ENCODE measurements around the gene SAMD7.

Gene SAMD7

GRCh38 chr3:169965562-169966427 is 54.4 kb downstream of the SAMD7 start:
- DNase-seq (ENCODE audit: low read depth) = no peak
- no peak for TF ChIP-seq CTCF (IDR thresholded peaks at IDR 0.05; ENCODE audit: low read depth, low read length, missing control alignments)

GRCh38 chr3:169966428-169966950 is 55.1 kb downstream of the SAMD7 start, which contains the start of gene SEC62:
SEC62 (plus strand) TSS chr3:169966807; CDS start chr3:169966823, 16 bp downstream.
- peak; percentile 64 for TF ChIP-seq CTCF (IDR thresholded peaks at IDR 0.05; ENCODE audit: low read depth, low read length, missing control alignments)
- peak; percentile 83 for DNase-seq (ENCODE audit: low read depth)
- peak within 1 kb of the TSS; percentile 98 for H3K4me3 ChIP-seq (ENCODE audit: low read depth, low read length)

More at GRCh38 chr3:169965562-169966427, 54.4 kb downstream of the SAMD7 start:
- H3K4me3 ChIP-seq (ENCODE audit: low read depth, low read length) = peak overlapping the region; percentile 98

GRCh38 chr3:169966951-169967915 is 55.9 kb downstream of the SAMD7 start:
- TF ChIP-seq CTCF (IDR thresholded peaks at IDR 0.05; ENCODE audit: low read depth, low read length, missing control alignments) = no peak

GRCh38 chr3:169968224-169968885 is 57.0 kb downstream of the SAMD7 start:
- no peak for DNase-seq (ENCODE audit: low read depth)
- H3K4me3 ChIP-seq (ENCODE audit: low read depth, low read length) = peak overlapping the region; percentile 98
- no peak for TF ChIP-seq CTCF (IDR thresholded peaks at IDR 0.05; ENCODE audit: low read depth, low read length, missing control alignments)

More at GRCh38 chr3:169966951-169967915, 55.9 kb downstream of the SAMD7 start:
- peak overlapping the region; percentile 98 for H3K4me3 ChIP-seq (ENCODE audit: low read depth, low read length)
- DNase-seq (ENCODE audit: low read depth) = no peak

GRCh38 chr3:169969174-169970095 is 58.1 kb downstream of the SAMD7 start:
- peak overlapping the region; percentile 98 for H3K4me3 ChIP-seq (ENCODE audit: low read depth, low read length)
- no peak for TF ChIP-seq CTCF (IDR thresholded peaks at IDR 0.05; ENCODE audit: low read depth, low read length, missing control alignments)
- no peak for DNase-seq (ENCODE audit: low read depth)
